GM12891 (cell line): Measurements from ENCODE around the gene PKD1L1.

Experiments
- DNase-seq: peaks from one replicate; pipeline ENCODE4 v3.0.0; 2011; ENCODE audit warnings: low spot score; ENCODE audit not compliant: insufficient read length
- FAIRE-seq: peaks from 2 replicates; lab custom pipeline; 2011; peaks lifted over from hg19 to GRCh38; lab: Jason Lieb, UNC
- PAX5 ChIP-seq: IDR thresholded peaks from 2 replicates; pipeline ENCODE4 v1.6.1; 2011; ENCODE audit warnings: low read length, moderate library complexity, mild to moderate bottlenecking; ENCODE audit not compliant: insufficient read depth, severe bottlenecking
- POLR2A ChIP-seq: IDR thresholded peaks from 2 replicates; pipeline ENCODE4 v1.6.1; 2011; ENCODE audit warnings: low read depth, low read length, control low read depth
- POLR2AphosphoS5 ChIP-seq: IDR thresholded peaks from 2 replicates; pipeline ENCODE4 v1.6.1; 2011; ENCODE audit warnings: low read depth, low read length, control low read depth
- POU2F2 ChIP-seq: IDR thresholded peaks from 2 replicates; pipeline ENCODE4 v1.6.1; 2011; ENCODE audit warnings: low read depth, mild to moderate bottlenecking, control low read depth, low read length, moderate library complexity
- SPI1 ChIP-seq: IDR thresholded peaks from 2 replicates; pipeline ENCODE4 v1.6.1; 2011; ENCODE audit warnings: low read depth, low read length, control low read depth
- TAF1 ChIP-seq: IDR thresholded peaks from 2 replicates; pipeline ENCODE4 v1.6.1; 2011; ENCODE audit warnings: low read depth, low read length, control low read depth

Gene PKD1L1

GRCh38 chr7:47739301-47739875 is 208.9 kb downstream of the PKD1L1 start:
- DNase-seq (no peak), FAIRE-seq (no peak)
- TF ChIP-seq TAF1 = no peak
- no peak for TF ChIP-seq POLR2A
- no peak for TF ChIP-seq POU2F2
- TF ChIP-seq POLR2AphosphoS5 = no peak
- no peak for TF ChIP-seq SPI1
- no peak for TF ChIP-seq PAX5

- FAIRE-seq (no peak), DNase-seq (no peak)
Observed at GRCh38 chr7:47738563-47739166, 209.6 kb downstream of the PKD1L1 start.

DNA sequence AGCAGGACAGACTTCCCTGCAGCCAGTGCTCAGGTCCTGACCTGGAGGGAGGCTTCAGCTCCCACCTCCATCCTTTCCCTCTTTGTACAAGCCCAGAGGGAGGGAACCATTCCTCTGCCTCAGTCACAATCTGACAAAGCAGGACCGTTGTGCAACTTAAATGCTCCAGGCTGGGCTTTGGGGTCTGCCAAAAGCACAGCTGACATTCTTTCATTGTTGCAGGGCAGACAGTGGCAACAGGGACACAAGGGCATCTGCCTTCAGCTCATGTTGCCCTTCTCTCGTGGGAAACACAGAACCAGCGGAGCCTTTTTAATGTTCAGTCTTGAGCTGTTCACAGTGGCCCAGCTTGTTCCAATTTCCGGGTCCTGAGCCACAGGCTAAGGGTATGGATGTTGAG is 210.7 kb downstream of the PKD1L1 start:
- no peak for FAIRE-seq
- no peak for TF ChIP-seq POLR2AphosphoS5
- TF ChIP-seq POLR2A = no peak
- TF ChIP-seq SPI1 = no peak
- no peak for TF ChIP-seq PAX5
- no peak for TF ChIP-seq POU2F2
- TF ChIP-seq TAF1 = no peak
- DNase-seq = no peak

More at GRCh38 chr7:47738563-47739166, 209.6 kb downstream of the PKD1L1 start:
- TF ChIP-seq POLR2A = no peak
- TF ChIP-seq SPI1 = no peak
- no peak for TF ChIP-seq PAX5
- no peak for TF ChIP-seq TAF1
- TF ChIP-seq POU2F2 = no peak
- no peak for TF ChIP-seq POLR2AphosphoS5

GRCh38 chr7:47735431-47736345 is 212.6 kb downstream of the PKD1L1 start:
- TF ChIP-seq POLR2A = no peak
- TF ChIP-seq SPI1 = no peak
- no peak for TF ChIP-seq TAF1
- TF ChIP-seq POLR2AphosphoS5 = no peak
- TF ChIP-seq POU2F2 = no peak
- DNase-seq = no peak
- FAIRE-seq = no peak

- TF ChIP-seq PAX5 (no peak), TAF1 (no peak), SPI1 (no peak), POLR2AphosphoS5 (no peak), POU2F2 (no peak), POLR2A (no peak)
- no peak for FAIRE-seq
Observed at GRCh38 chr7:47734949-47735291, 213.3 kb downstream of the PKD1L1 start.

GRCh38 chr7:47734287-47734948 is 213.8 kb downstream of the PKD1L1 start:
- FAIRE-seq (no peak), DNase-seq (no peak)
- TF ChIP-seq POLR2AphosphoS5 (no peak), POLR2A (no peak)

More at GRCh38 chr7:47734949-47735291, 213.3 kb downstream of the PKD1L1 start:
- DNase-seq = no peak

GRCh38 chr7:47730142-47730541 is 218.1 kb downstream of the PKD1L1 start:
- DNase-seq (no peak), FAIRE-seq (no peak)
- TF ChIP-seq TAF1 (no peak), POLR2AphosphoS5 (no peak), POU2F2 (no peak), PAX5 (no peak), SPI1 (no peak), POLR2A (no peak)

DNA sequence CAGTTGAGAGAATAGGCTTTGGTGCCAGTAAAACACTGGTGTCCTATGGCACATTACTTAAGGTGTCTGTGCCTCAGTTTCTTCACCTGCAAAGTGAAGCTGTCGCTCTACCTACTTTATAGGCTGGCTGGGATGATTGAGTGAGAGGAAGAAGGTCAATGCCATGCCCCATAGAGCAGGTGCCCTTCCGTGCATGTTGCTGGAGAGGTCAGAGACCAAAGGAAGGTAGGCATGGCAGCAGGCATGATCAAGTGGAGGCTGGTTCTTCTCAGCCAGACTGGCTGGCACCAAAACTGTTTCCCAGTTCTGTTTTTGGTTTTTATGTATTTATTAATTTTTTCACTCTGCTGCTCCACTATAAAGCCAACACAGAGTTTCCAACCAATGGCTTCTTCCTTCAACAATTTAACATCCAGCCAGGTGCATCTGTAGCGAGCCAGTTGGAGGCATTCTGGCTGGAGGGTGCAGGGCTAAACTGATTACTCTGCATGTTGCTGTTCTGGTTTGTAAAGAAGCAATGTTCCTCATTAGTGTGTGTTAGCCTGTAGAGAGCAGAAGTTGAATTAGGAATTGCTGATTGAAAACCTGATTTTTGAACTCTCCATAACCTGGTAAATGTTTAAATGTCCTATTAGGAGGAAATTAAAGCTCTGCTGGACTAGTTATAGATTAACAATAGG is 222.1 kb downstream of the PKD1L1 start:
- TF ChIP-seq TAF1 (no peak), SPI1 (no peak), PAX5 (no peak), POU2F2 (no peak), POLR2A (no peak)
- FAIRE-seq = no peak
- no peak for DNase-seq

GRCh38 chr7:47725031-47725780 is 223.1 kb downstream of the PKD1L1 start:
- TF ChIP-seq POLR2A (no peak), POU2F2 (no peak), POLR2AphosphoS5 (no peak), SPI1 (no peak), TAF1 (no peak), PAX5 (no peak)
- no peak for FAIRE-seq
- DNase-seq = no peak
